Osteoblast (primary cell): ENCODE measurements around the gene DAO. TPM values are rescaled to one million over a fixed set of nuclear protein-coding genes. Genes with fewer than 3 reads are reported as not detected.

Experiments
- DNase-seq: peaks from one replicate; pipeline ENCODE4 v3.0.0; 2011; ENCODE audit warnings: low spot score, mixed read lengths; ENCODE audit not compliant: insufficient read length; ENCODE audit errors: missing footprints
- H2AFZ ChIP-seq: 2 replicates; pipeline ENCODE4 v1.6.0; 2011; ENCODE audit warnings: mild to moderate bottlenecking, low read length
- H3K27ac ChIP-seq: 2 replicates; pipeline ENCODE4 v1.5.1; 2011; ENCODE audit warnings: mild to moderate bottlenecking, low read depth, low read length, moderate library complexity
- H3K27me3 ChIP-seq: 2 replicates; pipeline ENCODE4 v1.6.0; 2012; ENCODE audit warnings: mild to moderate bottlenecking, control low read depth, inconsistent platforms, low read length, moderate library complexity; ENCODE audit not compliant: insufficient read depth
- H3K36me3 ChIP-seq: 2 replicates; pipeline ENCODE4 v1.5.1; 2011; ENCODE audit warnings: mild to moderate bottlenecking, low read length, control low read depth, moderate library complexity; ENCODE audit not compliant: insufficient read depth
- H3K4me1 ChIP-seq: 2 replicates; pipeline ENCODE4 v1.5.1; 2011; ENCODE audit warnings: mild to moderate bottlenecking, low read length, control low read depth, moderate library complexity; ENCODE audit not compliant: insufficient read depth
- H3K4me2 ChIP-seq: 2 replicates; pipeline ENCODE4 v1.6.0; 2011; ENCODE audit warnings: mild to moderate bottlenecking, low read length; ENCODE audit not compliant: insufficient read depth
- H3K4me3 ChIP-seq: fragments of 200-600 bp; sonication (generic); 3 replicates; pipeline ENCODE4 v1.5.1; 2012; ENCODE audit warnings: mild to moderate bottlenecking, low read length, inconsistent platforms; ENCODE audit not compliant: insufficient read depth
- H3K79me2 ChIP-seq: 2 replicates; pipeline ENCODE4 v1.6.0; 2012; ENCODE audit warnings: mild to moderate bottlenecking, low read length, control low read depth, inconsistent platforms; ENCODE audit not compliant: insufficient read depth
- H3K9me3 ChIP-seq: 2 replicates; pipeline ENCODE4 v1.5.1; 2011; ENCODE audit warnings: low read depth, low read length, control low read depth
- H4K20me1 ChIP-seq: 2 replicates; pipeline ENCODE4 v1.6.0; 2012; ENCODE audit warnings: mild to moderate bottlenecking, low read length, control low read depth; ENCODE audit not compliant: insufficient read depth
- total RNA-seq: library from RNA; depleted of rRNA; stranded (reverse); fragments of >200 nt; gene quantifications from 2 replicates; pipeline ENCODE4 v1.2.3, GENCODE V29; 2012
- TF ChIP-seq, protein P1 (sequence below): IDR thresholded peaks from 2 replicates; pipeline ENCODE4 v1.5.1; 2011; ENCODE audit warnings: mild to moderate bottlenecking, low read depth, low read length, moderate library complexity; ENCODE audit errors: extremely low read depth

The DAO gene
- total RNA-seq, 1 donor, result not detected

DNA sequence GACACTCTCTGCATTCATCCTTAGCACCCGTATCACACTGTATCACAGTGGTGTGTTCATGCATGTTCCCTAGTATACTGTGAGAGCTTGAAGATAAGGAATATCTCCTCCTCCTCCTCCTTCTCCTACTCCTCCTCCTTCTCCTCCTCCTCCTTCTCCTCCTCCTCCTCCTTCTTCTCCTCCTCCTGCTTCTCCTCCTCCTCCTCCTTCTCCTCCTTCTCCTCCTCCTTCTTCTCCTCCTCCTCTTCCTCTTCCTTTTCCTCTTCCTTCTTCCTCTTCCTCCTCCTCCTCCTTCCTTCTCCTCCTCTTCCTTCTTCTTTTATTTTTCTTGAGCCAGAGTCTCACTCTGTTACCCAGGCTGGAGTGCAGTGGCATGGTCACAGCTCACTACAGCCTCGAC is 27.1 kb downstream of the DAO start:
- no peak for DNase-seq
- Histone ChIP-seq H3K79me2 (no peaks in the 10 kb centered on the region), H3K4me3 (no peak overlapping the region), H3K36me3 (no peaks in the 10 kb centered on the region), H3K4me1 (no peaks in the 10 kb centered on the region), H3K27ac (no peak overlapping the region), H2AFZ (no peak overlapping the region), H3K27me3 (no peaks in the 10 kb centered on the region), H3K4me2 (no peak overlapping the region), H4K20me1 (no peaks in the 10 kb centered on the region), H3K9me3 (no peaks in the 10 kb centered on the region)
- TF ChIP-seq, protein P1, sequence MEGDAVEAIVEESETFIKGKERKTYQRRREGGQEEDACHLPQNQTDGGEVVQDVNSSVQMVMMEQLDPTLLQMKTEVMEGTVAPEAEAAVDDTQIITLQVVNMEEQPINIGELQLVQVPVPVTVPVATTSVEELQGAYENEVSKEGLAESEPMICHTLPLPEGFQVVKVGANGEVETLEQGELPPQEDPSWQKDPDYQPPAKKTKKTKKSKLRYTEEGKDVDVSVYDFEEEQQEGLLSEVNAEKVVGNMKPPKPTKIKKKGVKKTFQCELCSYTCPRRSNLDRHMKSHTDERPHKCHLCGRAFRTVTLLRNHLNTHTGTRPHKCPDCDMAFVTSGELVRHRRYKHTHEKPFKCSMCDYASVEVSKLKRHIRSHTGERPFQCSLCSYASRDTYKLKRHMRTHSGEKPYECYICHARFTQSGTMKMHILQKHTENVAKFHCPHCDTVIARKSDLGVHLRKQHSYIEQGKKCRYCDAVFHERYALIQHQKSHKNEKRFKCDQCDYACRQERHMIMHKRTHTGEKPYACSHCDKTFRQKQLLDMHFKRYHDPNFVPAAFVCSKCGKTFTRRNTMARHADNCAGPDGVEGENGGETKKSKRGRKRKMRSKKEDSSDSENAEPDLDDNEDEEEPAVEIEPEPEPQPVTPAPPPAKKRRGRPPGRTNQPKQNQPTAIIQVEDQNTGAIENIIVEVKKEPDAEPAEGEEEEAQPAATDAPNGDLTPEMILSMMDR, result no peak

DNA sequence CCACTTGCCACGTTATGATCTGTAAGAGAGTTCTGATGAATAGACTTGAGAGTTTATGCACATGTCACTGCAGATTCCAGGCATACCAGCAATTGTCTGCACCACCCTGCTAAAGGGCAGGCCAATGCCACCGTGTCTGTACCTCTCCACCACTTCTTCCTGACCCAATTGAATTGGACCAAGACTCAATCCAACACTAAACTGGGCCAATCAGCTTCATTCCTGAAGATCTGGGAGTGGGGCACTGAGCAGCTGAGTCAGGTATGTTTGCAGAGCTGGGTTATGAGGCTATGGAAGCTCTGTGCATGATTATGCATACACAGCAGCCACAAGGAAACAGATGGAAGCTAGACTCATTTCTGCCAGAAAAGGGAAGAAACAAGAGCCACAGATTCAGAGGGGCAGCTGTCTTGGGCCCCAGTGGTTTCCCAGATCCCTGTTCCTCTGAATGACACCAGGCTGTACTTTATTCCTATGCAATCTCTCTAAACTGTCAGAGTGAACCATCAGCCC is 28.0 kb downstream of the DAO start:
- DNase-seq, result peak; percentile 71
- no peak overlapping the region for H3K27ac ChIP-seq

DNA sequence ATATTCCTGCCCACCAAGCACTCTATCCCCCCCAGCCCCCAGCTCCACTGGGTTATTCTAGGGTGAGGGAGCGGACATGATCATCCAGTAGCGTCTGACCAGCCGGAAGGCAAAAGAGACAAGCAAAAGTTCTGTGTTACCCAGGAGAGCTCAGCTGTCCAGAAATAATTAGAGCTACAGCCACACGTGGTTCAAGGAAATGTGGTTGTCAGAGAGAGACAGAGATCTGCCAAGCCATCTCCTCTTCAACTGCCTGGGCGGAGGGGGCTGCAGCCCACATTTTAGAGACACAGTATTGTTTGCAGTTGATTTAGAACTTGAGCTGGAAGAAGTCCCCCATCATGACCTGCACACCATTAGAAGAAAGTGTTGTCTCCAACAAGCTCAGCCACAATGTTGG is 30.4 kb downstream of the DAO start:
- no peaks in the 10 kb centered on the region for H3K27me3 ChIP-seq
- TF ChIP-seq, protein P1, result no peak
- no peaks in the 10 kb centered on the region for H3K79me2 ChIP-seq
- H3K4me1 ChIP-seq, result peaks cover 3% of the 10 kb centered on the region
- no peak overlapping the region for H3K4me2 ChIP-seq
- no peak overlapping the region for H3K27ac ChIP-seq
- no peak overlapping the region for H3K4me3 ChIP-seq
- no peaks in the 10 kb centered on the region for H4K20me1 ChIP-seq
- no peaks in the 10 kb centered on the region for H3K36me3 ChIP-seq
- H2AFZ ChIP-seq, result no peak overlapping the region
- DNase-seq, result peak; percentile 83
- H3K9me3 ChIP-seq, result no peaks in the 10 kb centered on the region

More for the DNA sequence above, 28.0 kb downstream of the DAO start:
- no peaks in the 10 kb centered on the region for H3K9me3 ChIP-seq
- TF ChIP-seq, protein P1, result no peak
- no peaks in the 10 kb centered on the region for H3K36me3 ChIP-seq
- no peaks in the 10 kb centered on the region for H3K79me2 ChIP-seq
- no peak overlapping the region for H3K4me3 ChIP-seq
- H3K27me3 ChIP-seq, result no peaks in the 10 kb centered on the region
- no peak overlapping the region for H2AFZ ChIP-seq
- H3K4me1 ChIP-seq, result no peaks in the 10 kb centered on the region
- no peak overlapping the region for H3K4me2 ChIP-seq
- H4K20me1 ChIP-seq, result no peaks in the 10 kb centered on the region

DNA sequence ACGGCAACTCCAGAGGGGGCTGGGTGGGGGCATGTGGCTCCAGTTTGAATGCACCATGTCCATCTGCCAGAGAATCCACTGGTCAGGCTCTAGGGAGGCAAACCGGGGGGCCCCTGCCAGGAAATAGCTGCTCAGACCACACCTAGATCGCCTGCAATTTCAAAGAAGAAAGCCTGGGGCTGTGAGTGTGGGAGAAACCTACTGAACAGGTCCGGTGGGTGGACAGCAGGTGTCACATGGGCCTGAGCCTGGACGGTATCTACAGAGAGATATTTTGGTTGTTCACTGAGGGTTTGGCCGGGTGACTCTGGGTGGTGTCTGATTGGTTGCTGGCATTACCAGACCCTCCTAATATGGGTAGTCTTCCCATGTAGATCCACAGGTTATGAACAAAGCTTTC is 32.0 kb downstream of the DAO start:
- H3K79me2 ChIP-seq, result no peaks in the 10 kb centered on the region
- no peak for DNase-seq

More for the DNA sequence above, 32.0 kb downstream of the DAO start:
- Histone ChIP-seq H2AFZ (no peak overlapping the region), H3K4me3 (no peak overlapping the region), H3K27ac (no peak overlapping the region), H3K4me1 (peaks cover 6% of the 10 kb centered on the region), H4K20me1 (no peaks in the 10 kb centered on the region), H3K27me3 (no peaks in the 10 kb centered on the region), H3K4me2 (no peak overlapping the region), H3K9me3 (no peaks in the 10 kb centered on the region), H3K36me3 (no peaks in the 10 kb centered on the region)
- TF ChIP-seq, protein P1, result no peak
